Epithelial cell of esophagus (primary cell): Measurements from ENCODE around the gene PLA2G12A.

Source experiments
- DNase-seq: peaks from one replicate; pipeline ENCODE4 v3.0.0; 2010; ENCODE audit warnings: low read depth
- H3K4me3 ChIP-seq: 2 replicates; pipeline ENCODE4 v1.5.1; 2011; ENCODE audit warnings: mild to moderate bottlenecking, low read length, control low read depth
- CTCF ChIP-seq: IDR thresholded peaks from 2 replicates; pipeline ENCODE4 v1.5.1; 2011; ENCODE audit warnings: low read depth, mild to moderate bottlenecking, low read length, control low read depth, inconsistent platforms; ENCODE audit not compliant: insufficient read depth; ENCODE audit errors: missing control alignments

Gene PLA2G12A

GRCh38 chr4:109676886-109677285, 53.0 kb downstream of the PLA2G12A start:
- DNase-seq, result no peak
- H3K4me3 ChIP-seq, result no peak overlapping the region
- peak; percentile 9 for TF ChIP-seq CTCF

DNA sequence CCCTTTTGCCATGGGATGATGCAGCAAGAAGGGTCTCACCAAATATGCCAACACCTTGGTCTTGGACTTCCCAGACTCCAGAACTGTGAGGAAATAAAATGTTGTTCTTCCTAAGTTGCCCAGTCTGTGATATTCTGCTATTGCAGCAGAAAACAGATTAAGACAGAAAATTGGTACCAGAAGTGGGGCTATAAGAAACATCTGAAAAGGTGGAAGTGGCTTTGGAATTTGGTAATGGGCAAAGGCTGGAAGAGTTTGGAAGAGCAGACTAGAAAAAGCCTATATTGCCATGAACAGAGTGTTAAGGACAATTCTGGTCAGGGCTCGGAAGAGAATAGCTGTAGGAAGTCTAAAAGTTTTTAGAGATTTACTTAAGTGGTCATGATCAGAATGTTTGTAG, 54.0 kb downstream of the PLA2G12A start:
- no peak for TF ChIP-seq CTCF
- H3K4me3 ChIP-seq, result no peak overlapping the region
- no peak for DNase-seq

- DNase-seq, result no peak
- no peak overlapping the region for H3K4me3 ChIP-seq
- TF ChIP-seq CTCF, result no peak
Observed at GRCh38 chr4:109675181-109675580, 54.7 kb downstream of the PLA2G12A start.

- DNase-seq, result no peak
- H3K4me3 ChIP-seq, result no peak overlapping the region
- TF ChIP-seq CTCF, result no peak
Observed at GRCh38 chr4:109673303-109673702, 56.6 kb downstream of the PLA2G12A start.

DNA sequence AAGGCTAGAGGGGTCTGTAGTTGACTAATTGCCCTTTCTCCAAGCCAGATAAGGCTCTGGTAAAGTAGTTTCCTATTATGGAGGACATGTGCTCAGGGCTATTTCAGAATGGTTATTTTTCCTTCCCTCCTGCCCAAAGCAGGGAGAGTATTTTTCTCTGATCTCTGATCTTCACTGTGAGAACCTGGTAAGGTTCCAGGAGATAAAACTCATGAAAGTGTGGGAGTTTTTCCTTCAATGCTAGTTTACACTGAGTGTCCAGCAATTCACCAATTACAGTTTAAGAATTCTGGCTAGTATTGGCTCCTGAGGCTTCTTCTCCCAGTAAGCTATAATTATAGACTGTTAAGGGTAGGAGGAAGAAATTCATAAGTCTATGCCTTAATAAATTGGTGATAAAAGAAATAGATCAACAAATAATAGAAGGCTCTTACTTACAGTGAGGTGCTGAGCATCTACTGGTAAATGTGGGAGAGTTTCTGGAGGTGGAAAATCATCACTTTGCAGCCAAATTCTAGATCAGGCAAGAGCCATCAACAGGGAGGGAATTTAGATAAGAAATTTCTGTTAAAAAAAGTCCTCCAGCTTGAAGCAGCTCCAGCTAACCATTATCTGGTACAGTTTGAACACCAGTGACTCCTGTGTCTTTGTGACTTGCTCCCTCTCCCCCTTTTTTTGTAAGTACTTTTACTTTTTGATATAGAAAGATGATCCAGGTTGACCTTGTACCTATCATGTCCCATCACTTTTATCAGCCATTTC, 57.5 kb downstream of the PLA2G12A start:
- TF ChIP-seq CTCF, result no peak
- no peak for DNase-seq
- H3K4me3 ChIP-seq, result no peak overlapping the region

- no peak for TF ChIP-seq CTCF
- H3K4me3 ChIP-seq, result no peak overlapping the region
- no peak for DNase-seq
Observed at GRCh38 chr4:109671350-109671749, 58.5 kb downstream of the PLA2G12A start.
